Measurements from ENCODE around the gene KRTAP4-7.
"Not testable (repeated sequence)": the region's sequence is repeated elsewhere in the genome, so short reads cannot be mapped to it uniquely, and the experiment has no call there.

Gene KRTAP4-7

GRCh38 chr17:41084100-41084856 lies at the start of gene KRTAP4-7:
TSS of gene KRTAP4-7 (plus strand) at chr17:41084150. CDS start at chr17:41084207, 57 bp downstream.
- DNase-seq (ENCODE audit: extremely low read depth, insufficient read length); H3K27me3 ChIP-seq (replicated peaks; ENCODE audit: control insufficient read depth, insufficient read depth, low read length); H3K4me3 ChIP-seq (replicated peaks; ENCODE audit: low read depth, low read length); H3K36me3 ChIP-seq (ENCODE audit: control insufficient read depth, insufficient read depth, low read length): not testable (repeated sequence)

- not testable (repeated sequence) for H3K27me3 ChIP-seq (replicated peaks; ENCODE audit: control insufficient read depth, insufficient read depth, low read length); H3K36me3 ChIP-seq (ENCODE audit: control insufficient read depth, insufficient read depth, low read length); DNase-seq (ENCODE audit: extremely low read depth, insufficient read length); H3K4me3 ChIP-seq (replicated peaks; ENCODE audit: low read depth, low read length)
Measured at GRCh38 chr17:41034346-41034935, 49.5 kb upstream of the KRTAP4-7 start, which contains the start of gene KRTAP1-3. TSS of gene KRTAP1-3 (minus strand) at chr17:41034874. CDS start at chr17:41034821, 53 bp downstream.

GRCh38 chr17:41037853-41038350 lies 46.0 kb upstream of the KRTAP4-7 start:
- Histone ChIP-seq H3K4me3 (replicated peaks; ENCODE audit: low read depth, low read length) (no peak overlapping the region), H3K36me3 (ENCODE audit: control insufficient read depth, insufficient read depth, low read length) (no peaks in the 10 kb centered on the region), H3K27me3 (replicated peaks; ENCODE audit: control insufficient read depth, insufficient read depth, low read length) (no peaks in the 10 kb centered on the region)
- no peak for DNase-seq (ENCODE audit: extremely low read depth, insufficient read length)
- TF ChIP-seq CTCF (IDR thresholded peaks at IDR 0.05; ENCODE audit: insufficient read depth, low read length, poor library complexity, severe bottlenecking): no peak

- not testable (repeated sequence) for H3K36me3 ChIP-seq (ENCODE audit: control insufficient read depth, insufficient read depth, low read length); H3K4me3 ChIP-seq (replicated peaks; ENCODE audit: low read depth, low read length); H3K27me3 ChIP-seq (replicated peaks; ENCODE audit: control insufficient read depth, insufficient read depth, low read length); DNase-seq (ENCODE audit: extremely low read depth, insufficient read length)
Measured at GRCh38 chr17:41040783-41041571, 43.0 kb upstream of the KRTAP4-7 start, which contains the start of gene KRTAP1-1. TSS of gene KRTAP1-1 (minus strand) at chr17:41041450. CDS start at chr17:41041397, 53 bp downstream.

GRCh38 chr17:41042953-41043352 lies 41.0 kb upstream of the KRTAP4-7 start:
- DNase-seq (ENCODE audit: extremely low read depth, insufficient read length): no peak
- Histone ChIP-seq H3K27me3 (replicated peaks; ENCODE audit: control insufficient read depth, insufficient read depth, low read length) (no peaks in the 10 kb centered on the region), H3K4me3 (replicated peaks; ENCODE audit: low read depth, low read length) (no peak overlapping the region), H3K36me3 (ENCODE audit: control insufficient read depth, insufficient read depth, low read length) (no peaks in the 10 kb centered on the region)
- no peak for TF ChIP-seq CTCF (IDR thresholded peaks at IDR 0.05; ENCODE audit: insufficient read depth, low read length, poor library complexity, severe bottlenecking)

- not testable (repeated sequence) for H3K4me3 ChIP-seq (replicated peaks; ENCODE audit: low read depth, low read length); H3K27me3 ChIP-seq (replicated peaks; ENCODE audit: control insufficient read depth, insufficient read depth, low read length); H3K36me3 ChIP-seq (ENCODE audit: control insufficient read depth, insufficient read depth, low read length); DNase-seq (ENCODE audit: extremely low read depth, insufficient read length)
Measured at GRCh38 chr17:41046735-41047465, 37.0 kb upstream of the KRTAP4-7 start, which contains the start of gene KRTAP2-1. TSS of gene KRTAP2-1 (minus strand) at chr17:41047316. CDS start at chr17:41047267, 49 bp downstream.

GRCh38 chr17:41048441-41048840 lies 35.5 kb upstream of the KRTAP4-7 start:
- no peak overlapping the region for H3K4me3 ChIP-seq (replicated peaks; ENCODE audit: low read depth, low read length)
- no peaks in the 10 kb centered on the region for H3K27me3 ChIP-seq (replicated peaks; ENCODE audit: control insufficient read depth, insufficient read depth, low read length)
- TF ChIP-seq CTCF (IDR thresholded peaks at IDR 0.05; ENCODE audit: insufficient read depth, low read length, poor library complexity, severe bottlenecking): no peak
- no peak for DNase-seq (ENCODE audit: extremely low read depth, insufficient read length)
- no peaks in the 10 kb centered on the region for H3K36me3 ChIP-seq (ENCODE audit: control insufficient read depth, insufficient read depth, low read length)
